ENCODE data around the gene MIA. TPM values are rescaled to one million over a fixed set of nuclear protein-coding genes. Genes with fewer than 3 reads are reported as not detected.
A peak's percentile ranks its signal among the peaks of the same experiment; 100 is the strongest.
"Not testable (repeated sequence)": the region's sequence is repeated elsewhere in the genome, so short reads cannot be mapped to it uniquely, and the experiment has no call there.

Gene MIA
- total RNA-seq, 1 donor from 2014 or later, result 1.2 TPM

DNA sequence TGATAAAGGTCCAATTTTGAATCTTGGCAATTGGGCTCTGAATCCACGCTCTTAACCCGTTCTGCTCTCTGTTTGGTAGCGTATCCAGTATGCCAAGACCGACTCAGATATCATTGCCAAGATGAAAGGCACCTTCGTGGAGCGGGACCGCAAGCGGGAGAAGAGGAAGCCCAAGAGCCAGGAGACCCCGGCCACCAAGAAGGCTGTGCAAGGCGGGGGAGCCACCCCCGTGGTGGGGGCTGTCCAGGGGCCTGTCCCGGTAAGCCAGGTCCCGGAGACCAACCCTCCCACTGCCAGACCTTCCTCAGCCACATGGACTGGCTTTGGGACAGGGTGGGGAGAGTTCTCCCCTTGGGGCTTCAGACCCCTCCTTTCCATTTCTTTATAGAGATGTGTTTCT is 16.0 kb upstream of the MIA start:
- H3K9me3 Mint-ChIP-seq, result no peaks in the 10 kb centered on the region
- peaks cover 9% of the 10 kb centered on the region for H3K4me1 Mint-ChIP-seq
- no peak for DNase-seq (ENCODE audit: low spot score in 2 of 2, unreplicated experiment in 2 of 2)
- H3K27me3 Mint-ChIP-seq (ENCODE audit: low read depth), result no peaks in the 10 kb centered on the region
- peaks cover 57% of the 10 kb centered on the region for H3K36me3 Mint-ChIP-seq
- TF ChIP-seq, protein P1, sequence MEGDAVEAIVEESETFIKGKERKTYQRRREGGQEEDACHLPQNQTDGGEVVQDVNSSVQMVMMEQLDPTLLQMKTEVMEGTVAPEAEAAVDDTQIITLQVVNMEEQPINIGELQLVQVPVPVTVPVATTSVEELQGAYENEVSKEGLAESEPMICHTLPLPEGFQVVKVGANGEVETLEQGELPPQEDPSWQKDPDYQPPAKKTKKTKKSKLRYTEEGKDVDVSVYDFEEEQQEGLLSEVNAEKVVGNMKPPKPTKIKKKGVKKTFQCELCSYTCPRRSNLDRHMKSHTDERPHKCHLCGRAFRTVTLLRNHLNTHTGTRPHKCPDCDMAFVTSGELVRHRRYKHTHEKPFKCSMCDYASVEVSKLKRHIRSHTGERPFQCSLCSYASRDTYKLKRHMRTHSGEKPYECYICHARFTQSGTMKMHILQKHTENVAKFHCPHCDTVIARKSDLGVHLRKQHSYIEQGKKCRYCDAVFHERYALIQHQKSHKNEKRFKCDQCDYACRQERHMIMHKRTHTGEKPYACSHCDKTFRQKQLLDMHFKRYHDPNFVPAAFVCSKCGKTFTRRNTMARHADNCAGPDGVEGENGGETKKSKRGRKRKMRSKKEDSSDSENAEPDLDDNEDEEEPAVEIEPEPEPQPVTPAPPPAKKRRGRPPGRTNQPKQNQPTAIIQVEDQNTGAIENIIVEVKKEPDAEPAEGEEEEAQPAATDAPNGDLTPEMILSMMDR (IDR thresholded peaks at IDR 0.05; ENCODE audit: unreplicated experiment), result no peak
- no peak overlapping the region for H3K27ac Mint-ChIP-seq
- no peak overlapping the region for H3K4me3 Mint-ChIP-seq

DNA sequence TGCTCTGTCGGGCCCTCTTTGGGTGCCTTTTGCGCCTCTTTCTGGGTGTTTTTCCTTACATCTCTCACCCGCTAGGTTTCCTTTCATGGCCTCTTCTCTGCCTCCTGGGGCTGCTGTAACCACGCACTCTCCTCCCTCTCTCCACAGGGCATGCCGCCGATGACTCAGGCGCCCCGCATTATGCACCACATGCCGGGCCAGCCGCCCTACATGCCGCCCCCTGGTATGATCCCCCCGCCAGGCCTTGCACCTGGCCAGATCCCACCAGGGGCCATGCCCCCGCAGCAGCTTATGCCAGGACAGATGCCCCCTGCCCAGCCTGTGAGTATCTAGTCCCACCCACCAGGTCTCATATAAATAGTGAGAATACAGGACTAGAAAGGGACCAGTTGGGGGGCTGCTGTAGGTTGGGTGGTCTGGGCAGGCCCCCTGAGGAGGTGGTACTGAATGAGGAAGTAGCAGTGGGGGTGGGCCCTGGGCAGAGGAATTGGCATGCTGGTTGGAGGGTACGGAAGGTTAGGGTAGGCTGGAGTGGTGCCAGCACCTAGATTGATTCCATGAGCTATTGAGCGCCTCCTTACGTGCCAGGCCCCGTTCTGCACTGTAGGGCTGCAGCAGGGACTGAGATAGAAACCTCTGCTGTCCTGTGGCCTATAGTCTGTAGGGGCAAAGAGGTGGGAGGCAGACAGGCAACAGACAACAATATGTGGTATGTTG is 12.4 kb upstream of the MIA start:
- Mint-ChIP-seq H3K4me3 (no peak overlapping the region), H3K9me3 (no peaks in the 10 kb centered on the region), H3K27me3 (ENCODE audit: low read depth) (no peaks in the 10 kb centered on the region), H3K27ac (no peak overlapping the region), H3K4me1 (no peaks in the 10 kb centered on the region), H3K36me3 (peaks cover 58% of the 10 kb centered on the region)
- no peak for DNase-seq (ENCODE audit: low spot score in 2 of 2, unreplicated experiment in 2 of 2)
- TF ChIP-seq, protein P1 (IDR thresholded peaks at IDR 0.05; ENCODE audit: unreplicated experiment), result no peak

DNA sequence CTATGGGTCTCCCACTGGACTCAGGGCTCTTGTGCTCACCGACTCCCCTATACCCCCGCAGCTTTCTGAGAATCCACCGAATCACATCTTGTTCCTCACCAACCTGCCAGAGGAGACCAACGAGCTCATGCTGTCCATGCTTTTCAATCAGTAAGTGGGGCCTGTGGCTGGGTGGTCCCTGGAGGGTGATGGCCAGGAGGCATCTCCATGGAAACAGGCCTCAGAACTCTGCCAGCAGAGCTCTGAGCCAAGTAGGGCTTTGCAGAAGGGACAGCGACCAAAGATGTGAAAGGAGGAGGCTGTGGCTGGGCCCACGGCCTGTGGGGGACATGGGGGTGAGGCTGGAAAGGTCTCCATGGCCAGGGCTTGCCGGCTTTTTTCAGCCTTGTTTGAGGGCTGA is 11.8 kb upstream of the MIA start:
- Mint-ChIP-seq H3K27me3 (ENCODE audit: low read depth) (no peaks in the 10 kb centered on the region), H3K36me3 (peaks cover 54% of the 10 kb centered on the region), H3K27ac (no peak overlapping the region), H3K4me1 (no peaks in the 10 kb centered on the region), H3K9me3 (no peaks in the 10 kb centered on the region), H3K4me3 (no peak overlapping the region)
- no peak for DNase-seq (ENCODE audit: low spot score in 2 of 2, unreplicated experiment in 2 of 2)
- TF ChIP-seq, protein P1 (IDR thresholded peaks at IDR 0.05; ENCODE audit: unreplicated experiment), result no peak

DNA sequence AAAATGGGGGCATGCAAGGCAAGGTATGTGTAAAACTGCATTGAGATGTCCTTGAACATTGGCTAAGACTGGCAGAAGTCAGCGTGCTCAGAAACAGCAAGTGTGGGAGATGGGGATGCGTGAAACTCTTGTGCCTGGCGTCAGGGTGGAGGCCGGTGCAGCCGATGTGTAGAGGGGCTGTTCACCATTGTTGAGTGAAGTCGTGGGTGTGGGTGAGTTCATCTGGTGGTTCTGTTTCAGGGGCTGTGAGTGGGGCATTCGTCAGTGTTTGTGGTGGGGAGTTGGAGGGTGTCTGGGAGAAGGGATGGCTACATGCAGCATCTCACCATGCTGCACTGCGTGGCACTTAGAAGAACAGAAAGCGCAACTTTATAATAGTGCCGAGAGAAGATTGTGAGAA is 11.4 kb upstream of the MIA start:
- no peak overlapping the region for H3K27ac Mint-ChIP-seq
- no peak overlapping the region for H3K4me3 Mint-ChIP-seq
- TF ChIP-seq, protein P1 (IDR thresholded peaks at IDR 0.05; ENCODE audit: unreplicated experiment), result no peak
- H3K4me1 Mint-ChIP-seq, result no peaks in the 10 kb centered on the region
- no peaks in the 10 kb centered on the region for H3K9me3 Mint-ChIP-seq
- no peaks in the 10 kb centered on the region for H3K27me3 Mint-ChIP-seq (ENCODE audit: low read depth)
- DNase-seq (ENCODE audit: low spot score in 2 of 2, unreplicated experiment in 2 of 2), result no peak
- peaks cover 53% of the 10 kb centered on the region for H3K36me3 Mint-ChIP-seq

DNA sequence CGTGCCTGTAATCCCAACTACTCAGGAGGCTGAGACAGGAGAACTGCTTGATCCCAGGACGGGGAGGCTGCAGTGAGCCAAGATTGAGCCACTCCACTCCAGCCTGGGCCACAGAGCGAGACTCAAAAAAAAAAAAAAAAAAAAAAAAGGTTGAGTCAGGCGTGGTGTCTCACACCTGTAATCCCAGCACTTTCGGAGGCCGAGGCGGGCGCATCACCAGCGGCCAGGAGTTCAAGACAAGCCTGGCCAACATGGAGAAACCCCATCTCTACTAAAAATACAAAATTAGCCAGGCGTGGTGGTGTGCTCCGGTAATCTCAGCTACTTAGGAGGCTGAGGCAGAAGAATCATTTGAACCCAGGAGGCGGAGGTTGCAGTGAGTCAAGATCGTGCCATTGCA is 8.9 kb upstream of the MIA start:
- DNase-seq (ENCODE audit: low spot score in 2 of 2, unreplicated experiment in 2 of 2); H3K4me3 Mint-ChIP-seq; H3K27ac Mint-ChIP-seq; H3K9me3 Mint-ChIP-seq; H3K27me3 Mint-ChIP-seq (ENCODE audit: low read depth); H3K4me1 Mint-ChIP-seq: not testable (repeated sequence)
- peaks cover 47% of the 10 kb centered on the region for H3K36me3 Mint-ChIP-seq

DNA sequence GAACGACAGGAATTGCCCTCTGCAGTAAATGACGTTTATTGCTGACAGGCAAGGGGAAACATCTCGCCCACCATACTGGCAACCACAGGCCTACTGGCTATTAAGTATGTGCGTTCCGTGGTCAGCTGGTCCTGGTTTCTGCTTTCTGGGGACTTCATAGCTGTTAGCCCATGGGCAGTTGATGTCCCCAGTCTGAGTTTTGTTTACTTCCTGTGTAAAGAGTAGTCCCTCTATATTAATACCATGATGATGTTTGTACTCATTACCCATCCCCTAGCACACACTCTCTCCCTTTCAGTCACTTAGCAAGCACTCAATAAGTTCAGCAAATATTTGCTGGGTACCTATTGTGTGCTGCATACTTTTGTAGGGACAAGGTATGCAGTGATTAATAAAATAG is 6.5 kb upstream of the MIA start:
- Mint-ChIP-seq H3K4me3 (no peak overlapping the region), H3K36me3 (peaks cover 29% of the 10 kb centered on the region), H3K27me3 (ENCODE audit: low read depth) (no peaks in the 10 kb centered on the region), H3K9me3 (peaks cover 5% of the 10 kb centered on the region), H3K4me1 (no peaks in the 10 kb centered on the region), H3K27ac (no peak overlapping the region)
- no peak for DNase-seq (ENCODE audit: low spot score in 2 of 2, unreplicated experiment in 2 of 2)
- TF ChIP-seq, protein P1 (IDR thresholded peaks at IDR 0.05; ENCODE audit: unreplicated experiment), result no peak

DNA sequence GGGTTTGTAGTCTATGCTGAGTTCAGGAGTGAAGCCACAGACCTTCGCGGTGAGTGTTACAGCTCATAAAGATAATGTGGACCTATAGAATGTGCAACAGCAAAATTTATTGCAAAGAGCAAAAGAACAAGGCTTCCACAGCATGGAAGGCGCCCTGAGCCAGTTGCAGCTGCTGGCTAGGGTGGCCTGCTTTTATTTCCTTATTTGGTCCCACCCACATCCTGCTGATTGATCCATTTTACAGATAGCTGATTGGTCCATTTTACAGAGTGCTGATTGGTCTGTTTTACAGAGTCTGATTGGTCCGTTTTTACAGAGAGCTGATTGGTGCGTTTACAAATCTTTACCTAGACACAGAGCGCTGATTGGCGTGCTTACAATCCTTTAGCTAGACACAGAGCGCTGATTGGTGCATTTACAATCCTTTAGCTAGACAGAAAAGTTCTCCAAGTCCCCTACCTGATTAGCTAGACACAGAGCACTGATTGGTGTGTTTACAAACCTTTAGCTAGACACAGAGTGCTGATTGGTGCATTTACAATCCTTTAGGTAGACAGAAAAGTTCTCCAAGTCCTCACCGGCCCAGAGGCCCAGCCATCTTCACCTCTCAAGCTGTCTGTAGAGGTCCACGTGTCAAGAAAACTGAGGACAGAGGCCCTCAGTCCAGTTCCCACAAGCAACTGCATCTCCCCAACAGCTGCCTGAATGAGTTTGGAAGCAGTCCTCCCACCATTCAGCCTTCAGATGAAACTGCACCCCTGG is 4.0 kb upstream of the MIA start:
- H3K27ac Mint-ChIP-seq, result peak overlapping the region; percentile 15
- H3K9me3 Mint-ChIP-seq; H3K4me3 Mint-ChIP-seq; H3K4me1 Mint-ChIP-seq; DNase-seq (ENCODE audit: low spot score in 2 of 2, unreplicated experiment in 2 of 2); H3K27me3 Mint-ChIP-seq (ENCODE audit: low read depth): not testable (repeated sequence)
- peaks cover 14% of the 10 kb centered on the region for H3K36me3 Mint-ChIP-seq

Measured in mesothelial cell of epicardium (in vitro differentiated cells).